Measurements from ENCODE around the gene FAF1. TPM values are rescaled to one million over a fixed set of nuclear protein-coding genes. Genes with fewer than 3 reads are reported as not detected.

The FAF1 gene
- total RNA-seq, 4 donors from 2014 or later = 60.4 to 89.0 (median 67.8) TPM

GRCh38 chr1:50832167-50832566 lies 127.9 kb downstream of the FAF1 start:
- WGBS, 2 donors (ENCODE audit: low coverage in 1 of 2) = 100% methylated on average over 1 of the region's 1 CpG
- Histone ChIP-seq H3K27ac (no peak overlapping the region), H3K9me3 (no peaks in the 10 kb centered on the region), H3K36me3 (no peaks in the 10 kb centered on the region), H3K27me3 (no peaks in the 10 kb centered on the region), H3K4me1 (peaks cover 0 to 20% (median 0%) of the 10 kb centered on the region in 3 donors), H3K4me3 (no peak overlapping the region)
- ATAC-seq = no peak
- TF ChIP-seq POLR2A (IDR thresholded peaks at IDR 0.05) (no peak), POLR2AphosphoS5 (IDR thresholded peaks at IDR 0.05) (no peak), CTCF (IDR thresholded peaks at IDR 0.05) (no peak), EP300 (IDR thresholded peaks at IDR 0.05) (no peak)

GRCh38 chr1:50831300-50832061 lies 128.6 kb downstream of the FAF1 start:
- no peak overlapping the region for H3K4me3 ChIP-seq
- 90% methylated on average over 3 of the region's 5 CpGs; no CpG with 5 or more reads in 1 of the 2 donors for WGBS, 2 donors (ENCODE audit: low coverage in 1 of 2)

GRCh38 chr1:50830621-50831020 lies 129.4 kb downstream of the FAF1 start:
- H3K4me1 ChIP-seq = peaks cover 0 to 20% (median 0%) of the 10 kb centered on the region in 3 donors
- no peaks in the 10 kb centered on the region for H3K36me3 ChIP-seq
- H3K4me3 ChIP-seq = no peak overlapping the region
- TF ChIP-seq POLR2AphosphoS5 (IDR thresholded peaks at IDR 0.05) = no peak
- no peak for TF ChIP-seq POLR2A (IDR thresholded peaks at IDR 0.05)
- no peak for TF ChIP-seq CTCF (IDR thresholded peaks at IDR 0.05)
- no peak for TF ChIP-seq EP300 (IDR thresholded peaks at IDR 0.05)
- H3K9me3 ChIP-seq = no peaks in the 10 kb centered on the region
- no peak for ATAC-seq
- no peaks in the 10 kb centered on the region for H3K27me3 ChIP-seq
- no peak overlapping the region for H3K27ac ChIP-seq

More at GRCh38 chr1:50831300-50832061, 128.6 kb downstream of the FAF1 start:
- H3K9me3 ChIP-seq = no peaks in the 10 kb centered on the region
- H3K27me3 ChIP-seq = no peaks in the 10 kb centered on the region
- H3K36me3 ChIP-seq = no peaks in the 10 kb centered on the region
- no peak overlapping the region for H3K27ac ChIP-seq
- no peak for ATAC-seq
- H3K4me1 ChIP-seq = peaks cover 0 to 20% (median 0%) of the 10 kb centered on the region in 3 donors
- no peak for TF ChIP-seq POLR2A (IDR thresholded peaks at IDR 0.05)
- TF ChIP-seq POLR2AphosphoS5 (IDR thresholded peaks at IDR 0.05) = no peak
- no peak for TF ChIP-seq EP300 (IDR thresholded peaks at IDR 0.05)
- no peak for TF ChIP-seq CTCF (IDR thresholded peaks at IDR 0.05)

GRCh38 chr1:50829014-50829958 lies 130.8 kb downstream of the FAF1 start:
- Histone ChIP-seq H3K9me3 (no peaks in the 10 kb centered on the region), H3K27me3 (no peaks in the 10 kb centered on the region), H3K36me3 (no peaks in the 10 kb centered on the region), H3K4me1 (peaks cover 0 to 20% (median 0%) of the 10 kb centered on the region in 3 donors), H3K27ac (no peak overlapping the region), H3K4me3 (no peak overlapping the region)
- ATAC-seq = no peak
- TF ChIP-seq EP300 (IDR thresholded peaks at IDR 0.05) (no peak), CTCF (IDR thresholded peaks at IDR 0.05) (no peak), POLR2A (IDR thresholded peaks at IDR 0.05) (no peak), POLR2AphosphoS5 (IDR thresholded peaks at IDR 0.05) (no peak)
- 25 to 29% methylated on average over 1 of the region's 1 CpG for WGBS, 2 donors (ENCODE audit: low coverage in 1 of 2)
